ENCODE measurements around the gene ZBTB4. TPM values are rescaled to one million over a fixed set of nuclear protein-coding genes. Genes with fewer than 3 reads are reported as not detected.

Gene ZBTB4
- total RNA-seq, 1 experiment from 2014 or later, result 14.4 TPM

- Histone ChIP-seq H4K20me1 (ENCODE audit: control insufficient read depth, insufficient read depth, insufficient read length) (no peaks in the 10 kb centered on the region), H2BK12ac (ENCODE audit: insufficient read length, low read depth, low read length) (no peak overlapping the region), H3K18ac (ENCODE audit: insufficient read length, low read depth, low read length) (no peak overlapping the region), H4K91ac (ENCODE audit: insufficient read length, low read depth, low read length) (no peak overlapping the region), H2AFZ (ENCODE audit: low read length) (no peak overlapping the region), H3K23ac (ENCODE audit: insufficient read length, low read depth, low read length) (no peak overlapping the region), H3K9me3 (ENCODE audit: control insufficient read depth, low read depth, low read length) (no peaks in the 10 kb centered on the region), H2BK20ac (ENCODE audit: low read depth, low read length, poor library complexity, severe bottlenecking) (no peak overlapping the region), H2BK120ac (ENCODE audit: low read depth, low read length, poor library complexity, severe bottlenecking) (no peak overlapping the region), H2BK15ac (ENCODE audit: low read depth, low read length) (no peak overlapping the region), H3K4me2 (ENCODE audit: insufficient read depth, insufficient read length, low read length) (no peak overlapping the region), H3K4ac (ENCODE audit: low read depth, low read length) (no peak overlapping the region), H3K9ac (ENCODE audit: extremely low read depth, insufficient read length, low read length) (no peak overlapping the region), H3T11ph (ENCODE audit: low read length) (no peak overlapping the region), H2BK5ac (ENCODE audit: insufficient read length, low read length) (no peak overlapping the region), H3K14ac (ENCODE audit: insufficient read depth, low read length) (no peak overlapping the region), H3K27ac (ENCODE audit: insufficient read length, low read depth, low read length) (no peak overlapping the region), H4K8ac (replicated peaks; ENCODE audit: insufficient read length, low read depth, low read length) (no peak overlapping the region), H3K4me1 (ENCODE audit: insufficient read depth, low read length) (no peaks in the 10 kb centered on the region; the same call in 1 of the 2 replicates), H3K23me2 (ENCODE audit: insufficient read length, low read depth, low read length, poor library complexity, severe bottlenecking) (peaks cover 7% of the 10 kb centered on the region), H3K27me3 (ENCODE audit: insufficient read depth, low read length) (peaks cover 1% of the 10 kb centered on the region; the same call in 1 of the 2 replicates), H3K79me2 (ENCODE audit: insufficient read depth, low read length) (no peaks in the 10 kb centered on the region), H4K5ac (ENCODE audit: insufficient read length, low read depth, low read length) (no peak overlapping the region), H3K79me1 (ENCODE audit: insufficient read depth, low read depth, low read length, poor library complexity, severe bottlenecking) (no peaks in the 10 kb centered on the region), H3K56ac (ENCODE audit: insufficient read length, low read depth, low read length) (no peak overlapping the region), H2AK5ac (ENCODE audit: insufficient read length, low read length) (no peak overlapping the region)
- peaks cover 7 to 18% (median 11%) of the 10 kb centered on the region in 3 experiments for H3K36me3 Mint-ChIP-seq (ENCODE audit: insufficient read depth in 1 of 3, low read depth in 3 of 3)
- H3K27ac Mint-ChIP-seq, result no peak overlapping the region
- no peak for DNase-seq
- no peak overlapping the region; a peak in 1 of 5 replicates for H3K4me3 Mint-ChIP-seq
- no peaks in the 10 kb centered on the region; a peak in 1 of 5 replicates for H3K9me3 Mint-ChIP-seq
- peaks cover 18 to 30% of the 10 kb centered on the region in 2 experiments for H3K4me1 Mint-ChIP-seq
- H3K27me3 Mint-ChIP-seq (ENCODE audit: low read depth), result peaks cover 2% of the 10 kb centered on the region; the same call in 1 of the 2 replicates
- WGBS (ENCODE audit: extremely low coverage, insufficient read length, low lambda C conversion rate), result no CpG with 5 or more reads among the region's 7 CpGs
- no peak for TF ChIP-seq CTCF (conservative IDR thresholded peaks at IDR 0.05)
Observed at GRCh38 chr17:7448461-7448860, 31.0 kb downstream of the ZBTB4 start.
